Measurements from ENCODE around the gene MYRF. TPM values are rescaled to one million over a fixed set of nuclear protein-coding genes. Genes with fewer than 3 reads are reported as not detected.

Gene MYRF
- 0.33 TPM for polyA plus RNA-seq (2013)

DNA sequence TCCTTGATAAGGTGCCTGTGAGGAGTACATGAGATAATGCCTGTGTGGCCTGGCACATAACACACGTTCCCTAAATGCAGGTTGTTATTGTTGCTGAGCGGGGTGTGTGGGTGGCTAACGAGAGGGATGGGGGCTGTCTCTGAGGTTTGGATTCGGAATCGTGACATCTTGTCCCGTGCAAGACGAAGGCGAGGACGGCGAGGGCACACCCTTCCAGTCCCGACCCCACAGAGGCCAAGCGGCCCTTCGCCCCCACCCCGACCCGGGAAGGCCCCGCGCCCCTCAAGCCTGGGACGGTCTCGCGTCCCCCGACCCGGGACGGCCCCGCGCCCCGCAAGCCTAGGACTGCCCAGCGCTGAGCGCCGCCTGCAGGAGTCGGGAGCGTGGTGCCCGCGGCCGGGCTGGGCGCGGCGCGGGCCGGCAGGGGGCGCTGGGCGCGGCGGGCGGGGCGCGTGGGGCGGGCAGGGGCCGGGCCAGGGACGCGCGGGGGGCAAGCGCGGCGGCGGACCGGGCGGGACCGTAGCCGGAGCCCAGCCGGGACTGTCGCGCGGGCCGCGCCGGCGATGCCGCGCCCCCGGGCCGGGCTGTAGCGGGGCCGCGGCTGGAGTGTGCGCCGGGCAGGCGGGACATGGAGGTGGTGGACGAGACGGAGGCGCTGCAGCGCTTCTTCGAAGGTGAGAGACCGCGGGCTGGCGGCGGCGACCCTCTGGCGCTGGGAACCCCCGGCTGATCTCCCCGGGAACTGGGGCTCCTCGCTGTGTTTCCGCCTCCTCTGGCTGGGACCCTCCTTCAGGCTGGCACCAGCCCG is at the start of gene MYRF:
MYRF (plus strand) TSS at position 520 of the 808 bp plus-strand sequence; CDS start at position 629, 109 bp downstream.
- Histone ChIP-seq H3K4me1 (ENCODE audit: control extremely low read depth in 1 of 4, control insufficient read depth in 4 of 4, insufficient read depth in 4 of 4, low read length in 3 of 4) (peaks cover 0 to 27% (median 16%) of the 10 kb centered on the region in 4 experiments), H3K9me3 (ENCODE audit: control extremely low read depth in 1 of 5, control insufficient read depth in 4 of 5, insufficient read depth in 2 of 5, low read depth in 1 of 5, low read length in 4 of 5) (no peaks in the 10 kb centered on the region), H3K36me3 (ENCODE audit: control insufficient read depth in 4 of 4, insufficient read depth in 4 of 4, low read length in 3 of 4) (no peaks in the 10 kb centered on the region), H3K27me3 (replicated peaks in 2 of 5; ENCODE audit: control insufficient read depth in 4 of 5, insufficient read depth in 5 of 5, low read length in 4 of 5) (peaks cover 0 to 27% (median 6%) of the 10 kb centered on the region in 5 experiments), H3K27ac (ENCODE audit: insufficient read depth in 1 of 2, low read depth in 1 of 2, low read length in 2 of 2, poor library complexity in 1 of 2, severe bottlenecking in 2 of 2) (no peak within 1 kb of the TSS), H3K4me3 (ENCODE audit: control insufficient read depth in 1 of 7, extremely low read depth in 1 of 7, insufficient read depth in 4 of 7, low read depth in 2 of 7, low read length in 6 of 7) (peak within 1 kb of the TSS in 6 of 7 experiments; percentile 19 to 69 (median 26))
- DNase-seq = peak in 2 of 3 donors; percentile 60 to 63
- ChIA-PET POLR2A (no interaction called here), CTCF (interaction anchor here (1.0 to 3.7 kb wide), 7 partner anchors 12 to 85 kb away, joined by 3 to 23 read pairs (median 3); no protein-coding TSS in a partner anchor)
- 4% methylated on average over 75 of the region's 93 CpGs for WGBS (ENCODE audit: insufficient coverage)

DNA sequence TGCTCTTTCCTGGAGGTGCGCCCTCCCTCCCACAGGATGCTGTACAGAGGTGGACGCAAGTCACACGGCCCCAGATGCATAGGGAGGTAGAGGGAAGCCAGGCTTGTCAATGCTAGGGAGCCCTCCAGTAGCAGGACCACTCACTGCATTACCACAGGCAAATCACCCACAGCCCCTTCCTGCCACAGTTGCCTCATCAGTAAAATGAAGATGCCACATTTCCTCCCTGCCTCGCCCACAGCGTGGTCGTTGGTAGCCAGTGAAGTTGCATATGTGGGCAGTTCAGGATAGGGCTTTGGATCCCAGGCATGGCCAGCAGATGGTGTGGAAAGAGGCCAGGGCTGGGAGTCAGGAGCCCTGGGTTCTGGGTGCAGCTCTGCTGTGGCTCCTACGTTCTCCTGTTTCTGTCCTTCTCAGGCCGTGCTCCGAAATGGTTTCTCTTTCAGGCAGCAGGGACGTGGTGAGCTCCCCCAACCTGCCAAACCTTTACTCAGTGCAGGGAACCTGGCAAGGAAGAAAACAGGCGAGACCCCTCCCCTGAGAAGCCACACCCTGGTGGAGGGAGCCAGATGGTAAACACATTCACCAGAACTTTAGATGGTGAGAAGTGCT is 49.6 kb upstream of the MYRF start:
- Histone ChIP-seq H3K36me3 (ENCODE audit: control insufficient read depth in 4 of 4, insufficient read depth in 4 of 4, low read length in 3 of 4) (no peaks in the 10 kb centered on the region), H3K4me1 (ENCODE audit: control extremely low read depth in 1 of 4, control insufficient read depth in 4 of 4, insufficient read depth in 4 of 4, low read length in 3 of 4) (peaks cover 6 to 52% (median 36%) of the 10 kb centered on the region in 4 experiments), H3K4me3 (ENCODE audit: control insufficient read depth in 1 of 7, extremely low read depth in 1 of 7, insufficient read depth in 4 of 7, low read depth in 2 of 7, low read length in 6 of 7) (no peak overlapping the region), H3K27me3 (replicated peaks in 2 of 5; ENCODE audit: control insufficient read depth in 4 of 5, insufficient read depth in 5 of 5, low read length in 4 of 5) (no peaks in the 10 kb centered on the region), H3K27ac (ENCODE audit: insufficient read depth in 1 of 2, low read depth in 1 of 2, low read length in 2 of 2, poor library complexity in 1 of 2, severe bottlenecking in 2 of 2) (no peak overlapping the region), H3K9me3 (ENCODE audit: control extremely low read depth in 1 of 5, control insufficient read depth in 4 of 5, insufficient read depth in 2 of 5, low read depth in 1 of 5, low read length in 4 of 5) (no peaks in the 10 kb centered on the region)
- CTCF ChIA-PET = interaction anchor here (1.4 to 4.0 kb wide), 3 partner anchors 12 to 47 kb away, joined by 3 to 19 read pairs (median 6); no protein-coding TSS in a partner anchor
- peak in 2 of 3 donors; percentile 57 to 62 for DNase-seq
- WGBS (ENCODE audit: insufficient coverage) = 79% methylated on average over 9 of the region's 11 CpGs
- POLR2A ChIA-PET = no interaction called here

DNA sequence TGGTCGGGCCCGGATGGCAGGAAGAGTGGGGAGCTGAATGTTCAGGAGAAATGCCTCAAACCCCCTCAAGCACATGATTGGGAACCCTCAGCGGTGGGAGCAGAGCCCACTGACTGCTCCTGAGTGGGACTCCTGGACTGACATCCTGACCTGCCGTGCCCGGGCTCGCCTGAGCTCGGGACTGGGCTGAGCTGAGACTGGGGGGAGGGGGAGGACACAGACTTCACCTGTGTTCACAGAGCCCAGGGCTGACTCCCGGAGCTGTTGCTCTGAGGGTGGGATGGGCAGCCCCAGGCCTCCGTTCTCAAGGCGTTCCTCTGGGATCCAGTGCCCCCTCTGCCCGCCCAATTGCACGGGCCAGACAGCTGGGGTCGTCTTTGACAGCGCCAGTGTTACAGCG is 47.6 kb upstream of the MYRF start:
- peaks cover 4 to 32% (median 19%) of the 10 kb centered on the region in 4 experiments for H3K4me1 ChIP-seq (ENCODE audit: control extremely low read depth in 1 of 4, control insufficient read depth in 4 of 4, insufficient read depth in 4 of 4, low read length in 3 of 4)
- H3K4me3 ChIP-seq (ENCODE audit: control insufficient read depth in 1 of 7, extremely low read depth in 1 of 7, insufficient read depth in 4 of 7, low read depth in 2 of 7, low read length in 6 of 7) = no peak overlapping the region
- ChIA-PET POLR2A (no interaction called here), CTCF (interaction anchor here (4.0 kb wide), 1 partner anchor 10 kb away, joined by 19 read pairs; no protein-coding TSS in a partner anchor)
- H3K27ac ChIP-seq (ENCODE audit: insufficient read depth in 1 of 2, low read depth in 1 of 2, low read length in 2 of 2, poor library complexity in 1 of 2, severe bottlenecking in 2 of 2) = no peak overlapping the region
- H3K27me3 ChIP-seq (replicated peaks in 2 of 5; ENCODE audit: control insufficient read depth in 4 of 5, insufficient read depth in 5 of 5, low read length in 4 of 5) = no peaks in the 10 kb centered on the region
- no peaks in the 10 kb centered on the region for H3K9me3 ChIP-seq (ENCODE audit: control extremely low read depth in 1 of 5, control insufficient read depth in 4 of 5, insufficient read depth in 2 of 5, low read depth in 1 of 5, low read length in 4 of 5)
- H3K36me3 ChIP-seq (ENCODE audit: control insufficient read depth in 4 of 4, insufficient read depth in 4 of 4, low read length in 3 of 4) = no peaks in the 10 kb centered on the region
- DNase-seq = no peak
- 89% methylated on average over 15 of the region's 15 CpGs for WGBS (ENCODE audit: insufficient coverage)

DNA sequence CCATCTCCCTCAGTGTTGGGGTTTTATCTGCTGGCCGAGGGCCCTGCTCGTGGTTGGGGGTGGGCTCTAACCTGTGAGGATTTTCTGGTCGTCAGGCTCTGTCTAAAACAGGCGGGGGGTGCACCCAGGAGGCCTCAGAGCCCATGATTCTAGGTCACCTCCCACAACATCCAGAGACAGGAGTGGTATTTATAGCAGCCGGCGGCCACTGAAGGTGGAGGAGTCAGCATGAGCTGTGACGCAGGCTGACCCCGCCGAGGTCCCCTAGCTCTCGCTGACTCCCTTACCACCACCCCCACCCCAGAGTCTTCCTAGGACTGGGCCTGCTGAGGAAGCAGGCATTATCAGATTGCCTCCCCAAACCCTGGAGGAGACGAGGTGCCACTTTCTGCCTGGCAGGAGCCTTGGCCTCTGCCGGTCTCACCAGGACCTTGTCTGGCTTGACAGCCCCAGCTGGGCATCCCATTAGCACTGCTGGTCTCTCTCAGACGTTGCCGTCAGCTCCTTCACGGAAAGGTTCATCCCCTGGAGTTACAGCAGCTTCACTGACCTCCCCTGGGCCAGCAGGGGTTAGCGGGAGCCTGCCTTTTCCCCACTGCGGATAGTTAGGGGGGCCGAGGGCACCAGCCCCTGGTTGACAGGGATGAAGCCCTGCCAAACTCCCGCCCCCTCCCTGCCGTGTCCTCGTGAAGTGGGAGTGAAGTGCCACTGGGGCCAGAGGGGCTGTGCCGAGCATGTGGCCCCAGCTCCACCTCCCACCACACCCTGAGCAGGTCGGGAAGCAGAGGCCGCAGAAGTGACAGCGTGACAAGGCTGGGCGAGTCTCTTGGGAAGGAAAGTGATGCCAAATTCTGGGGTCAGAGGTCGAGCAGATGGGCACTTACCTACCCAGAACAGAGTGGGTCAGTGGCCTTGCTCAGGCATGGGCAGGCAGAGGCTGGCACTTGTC is 45.7 kb upstream of the MYRF start:
- 94% methylated on average over 18 of the region's 27 CpGs for WGBS (ENCODE audit: insufficient coverage)
- H3K27me3 ChIP-seq (replicated peaks in 2 of 5; ENCODE audit: control insufficient read depth in 4 of 5, insufficient read depth in 5 of 5, low read length in 4 of 5) = no peaks in the 10 kb centered on the region
- no peaks in the 10 kb centered on the region for H3K9me3 ChIP-seq (ENCODE audit: control extremely low read depth in 1 of 5, control insufficient read depth in 4 of 5, insufficient read depth in 2 of 5, low read depth in 1 of 5, low read length in 4 of 5)

DNA sequence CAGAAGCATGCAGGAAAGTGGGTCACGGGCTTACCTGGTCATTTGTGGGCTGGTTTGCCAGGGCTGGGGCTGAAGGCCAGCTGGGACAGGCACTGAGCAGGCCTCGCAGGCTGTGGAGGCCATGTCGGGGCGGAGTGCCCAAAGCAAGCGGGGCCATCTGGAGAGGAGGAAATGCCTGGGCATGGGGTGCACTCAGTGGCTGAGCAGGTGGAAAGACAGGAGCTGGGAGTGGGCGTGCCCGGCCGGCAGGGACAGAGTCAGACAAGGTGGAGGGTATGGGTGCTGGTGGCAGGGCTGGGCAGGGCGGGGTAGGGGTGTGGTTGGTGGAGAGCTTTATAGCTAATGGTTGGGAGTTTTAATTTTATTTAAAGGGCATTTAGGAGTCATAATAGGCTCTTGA is 44.9 kb upstream of the MYRF start:
- no peaks in the 10 kb centered on the region for H3K27me3 ChIP-seq (replicated peaks in 2 of 5; ENCODE audit: control insufficient read depth in 4 of 5, insufficient read depth in 5 of 5, low read length in 4 of 5)
- no peaks in the 10 kb centered on the region for H3K36me3 ChIP-seq (ENCODE audit: control insufficient read depth in 4 of 4, insufficient read depth in 4 of 4, low read length in 3 of 4)
- 95% methylated on average over 9 of the region's 9 CpGs for WGBS (ENCODE audit: insufficient coverage)
- POLR2A ChIA-PET = no interaction called here
- H3K4me1 ChIP-seq (ENCODE audit: control extremely low read depth in 1 of 4, control insufficient read depth in 4 of 4, insufficient read depth in 4 of 4, low read length in 3 of 4) = peaks cover 0 to 7% (median 6%) of the 10 kb centered on the region in 4 experiments
- H3K9me3 ChIP-seq (ENCODE audit: control extremely low read depth in 1 of 5, control insufficient read depth in 4 of 5, insufficient read depth in 2 of 5, low read depth in 1 of 5, low read length in 4 of 5) = no peaks in the 10 kb centered on the region
- no peak overlapping the region for H3K4me3 ChIP-seq (ENCODE audit: control insufficient read depth in 1 of 7, extremely low read depth in 1 of 7, insufficient read depth in 4 of 7, low read depth in 2 of 7, low read length in 6 of 7)
- CTCF ChIA-PET = interaction anchor here (1.5 to 3.4 kb wide), 2 partner anchors 9 to 26 kb away, joined by 4 to 12 read pairs; no protein-coding TSS in a partner anchor
- H3K27ac ChIP-seq (ENCODE audit: insufficient read depth in 1 of 2, low read depth in 1 of 2, low read length in 2 of 2, poor library complexity in 1 of 2, severe bottlenecking in 2 of 2) = no peak overlapping the region
- DNase-seq = no peak

More for the DNA sequence above, 45.7 kb upstream of the MYRF start:
- Histone ChIP-seq H3K4me3 (ENCODE audit: control insufficient read depth in 1 of 7, extremely low read depth in 1 of 7, insufficient read depth in 4 of 7, low read depth in 2 of 7, low read length in 6 of 7) (no peak overlapping the region), H3K4me1 (ENCODE audit: control extremely low read depth in 1 of 4, control insufficient read depth in 4 of 4, insufficient read depth in 4 of 4, low read length in 3 of 4) (peaks cover 4 to 14% (median 11%) of the 10 kb centered on the region in 4 experiments), H3K27ac (ENCODE audit: insufficient read depth in 1 of 2, low read depth in 1 of 2, low read length in 2 of 2, poor library complexity in 1 of 2, severe bottlenecking in 2 of 2) (no peak overlapping the region), H3K36me3 (ENCODE audit: control insufficient read depth in 4 of 4, insufficient read depth in 4 of 4, low read length in 3 of 4) (no peaks in the 10 kb centered on the region)
- POLR2A ChIA-PET = no interaction called here
- no peak for DNase-seq
- CTCF ChIA-PET = interaction anchor here (0.9 to 1.5 kb wide), 3 partner anchors 9 to 19 kb away, joined by 3 to 4 read pairs (median 3); no protein-coding TSS in a partner anchor

DNA sequence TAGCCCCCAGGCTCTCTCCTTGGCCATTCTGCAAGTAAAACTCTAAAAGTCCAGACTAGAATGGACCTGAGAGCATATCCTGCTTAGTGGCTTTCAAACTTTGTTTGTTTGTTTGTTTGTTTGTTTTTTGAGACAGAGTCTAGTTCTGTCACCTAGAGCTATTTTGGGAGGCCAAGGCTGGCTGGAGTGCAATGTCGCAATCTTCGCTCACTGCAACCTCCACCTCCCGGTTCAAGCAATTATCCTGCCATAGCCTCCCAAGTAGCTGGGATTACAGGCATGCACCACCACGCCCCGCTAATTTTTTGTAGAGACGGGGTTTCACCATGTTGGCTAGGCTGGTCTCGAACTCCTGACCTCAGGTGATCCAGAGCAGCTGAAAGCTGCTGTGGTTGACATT is 43.3 kb upstream of the MYRF start:
- Histone ChIP-seq H3K4me1 (ENCODE audit: control extremely low read depth in 1 of 4, control insufficient read depth in 4 of 4, insufficient read depth in 4 of 4, low read length in 3 of 4) (no peaks in the 10 kb centered on the region), H3K4me3 (ENCODE audit: control insufficient read depth in 1 of 7, extremely low read depth in 1 of 7, insufficient read depth in 4 of 7, low read depth in 2 of 7, low read length in 6 of 7) (no peak overlapping the region), H3K36me3 (ENCODE audit: control insufficient read depth in 4 of 4, insufficient read depth in 4 of 4, low read length in 3 of 4) (no peaks in the 10 kb centered on the region), H3K27ac (ENCODE audit: insufficient read depth in 1 of 2, low read depth in 1 of 2, low read length in 2 of 2, poor library complexity in 1 of 2, severe bottlenecking in 2 of 2) (no peak overlapping the region), H3K27me3 (replicated peaks in 2 of 5; ENCODE audit: control insufficient read depth in 4 of 5, insufficient read depth in 5 of 5, low read length in 4 of 5) (no peaks in the 10 kb centered on the region), H3K9me3 (ENCODE audit: control extremely low read depth in 1 of 5, control insufficient read depth in 4 of 5, insufficient read depth in 2 of 5, low read depth in 1 of 5, low read length in 4 of 5) (no peaks in the 10 kb centered on the region)
- DNase-seq = no peak
- ChIA-PET CTCF (interaction anchor here (0.7 to 3.4 kb wide), 8 partner anchors 8 to 40 kb away, joined by 3 to 12 read pairs (median 4); no protein-coding TSS in a partner anchor), POLR2A (interaction anchor here (0.6 kb wide), 1 partner anchor 12 kb away, joined by 3 read pairs; no protein-coding TSS in a partner anchor)
- 99% methylated on average over 7 of the region's 7 CpGs for WGBS (ENCODE audit: insufficient coverage)
